SKM-1 treated with dmso at 0.1 percent for 144 hours (cell line): ENCODE data around the gene CCDC85C.

Source experiments
- DNase-seq: peaks from one replicate; lab custom pipeline; 2025; ENCODE audit not compliant: unreplicated experiment; lab: John Stamatoyannopoulos, UW

CCDC85C gene

DNA sequence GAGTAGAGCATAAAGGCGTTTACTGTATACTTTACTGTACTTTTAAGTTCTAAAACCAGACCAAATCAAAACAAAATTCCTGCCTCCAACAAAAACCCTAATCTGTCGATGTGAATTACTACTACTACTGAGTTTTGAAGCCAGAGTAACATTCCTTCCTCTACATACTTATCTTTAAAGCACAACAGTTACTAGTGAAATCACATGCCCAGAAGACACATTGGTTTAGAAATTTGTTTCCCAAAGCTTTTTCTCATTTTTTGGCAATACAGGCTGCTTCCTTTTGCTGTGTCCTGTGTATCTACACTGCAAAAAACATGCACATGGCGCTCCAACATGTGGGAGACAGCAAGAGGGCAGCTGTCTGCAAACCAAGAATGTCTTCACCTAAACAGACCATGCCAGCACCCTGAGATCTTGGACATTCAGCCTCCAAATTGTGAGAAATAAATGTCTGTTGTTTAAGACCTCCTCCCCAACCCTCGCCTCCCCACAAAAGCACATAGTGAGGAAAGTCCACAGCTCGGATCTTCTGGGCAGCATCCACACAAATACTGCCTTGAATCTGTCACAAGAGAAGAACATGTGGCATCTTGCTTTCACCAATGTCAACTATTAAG is 144.4 kb downstream of the CCDC85C start:
- DNase-seq, result no peak

DNA sequence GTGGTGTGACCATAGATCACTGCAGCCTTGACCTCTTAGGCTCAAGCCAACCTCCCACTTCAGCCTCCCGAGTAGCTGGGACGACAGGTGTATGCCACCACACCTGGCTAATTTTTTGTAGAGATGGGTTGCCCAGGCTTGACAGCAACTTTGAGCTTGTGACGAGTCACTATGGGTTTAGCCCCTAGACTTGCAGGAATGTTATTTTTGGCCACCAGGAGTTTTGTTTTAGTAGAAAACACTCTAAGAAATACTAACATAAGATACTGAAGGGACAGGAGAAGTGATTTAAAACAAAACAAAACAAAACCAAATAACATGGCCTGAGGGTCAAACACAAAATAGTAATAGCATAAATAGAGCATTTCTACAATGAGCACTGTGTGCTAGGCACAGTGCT is 149.8 kb downstream of the CCDC85C start:
- DNase-seq, result no peak

DNA sequence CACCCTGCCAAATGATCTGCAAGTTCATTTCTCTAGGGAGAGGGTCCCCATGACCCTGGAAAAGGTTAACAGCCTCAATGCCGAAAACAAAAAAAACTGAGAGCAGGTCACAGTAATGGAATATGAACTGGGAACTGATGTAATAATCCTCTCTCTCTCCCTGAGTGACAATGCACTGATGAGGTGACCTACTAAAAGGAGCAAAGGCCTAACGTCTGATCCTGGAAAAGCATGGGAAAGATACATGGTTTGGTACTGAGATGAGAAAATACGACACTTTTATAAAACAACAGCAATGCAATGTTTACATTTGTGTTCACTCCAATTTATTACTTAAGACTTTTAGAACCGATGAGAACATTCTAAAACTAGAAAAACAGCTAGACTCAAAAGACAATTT is 151.0 kb downstream of the CCDC85C start:
- no peak for DNase-seq

DNA sequence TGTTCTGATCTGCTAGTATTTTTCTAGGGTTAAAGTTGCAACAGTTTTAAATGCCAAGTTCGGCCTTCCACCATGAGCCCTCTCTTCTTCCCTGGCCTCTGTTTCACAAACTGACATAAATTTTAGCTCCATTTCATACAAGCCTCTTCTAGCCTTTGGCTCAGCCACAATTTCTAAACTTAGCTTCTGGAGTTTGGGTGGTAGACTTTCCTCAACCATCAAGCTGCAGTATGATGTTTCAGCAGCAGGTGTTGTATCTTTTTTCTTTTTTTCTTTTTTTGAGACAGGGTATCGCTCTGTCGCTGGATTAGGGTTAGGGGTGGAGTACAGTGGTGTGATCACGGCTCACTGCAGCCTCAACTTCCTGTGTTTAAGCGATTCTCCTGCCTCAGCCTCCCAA is 152.8 kb downstream of the CCDC85C start:
- no peak for DNase-seq

GRCh38 chr14:99450266-99450665 is 153.7 kb downstream of the CCDC85C start:
- no peak for DNase-seq
